22Rv1 (cell line): ENCODE measurements around the gene TEX2.
A peak's percentile ranks its signal among the peaks of the same experiment; 100 is the strongest.

Experiments
- H3K27ac ChIP-seq: fragments of 450-650 bp; 2 replicates; pipeline ENCODE4 v1.5.1; 2017
- ZFX ChIP-seq: fragments of 450-650 bp; IDR thresholded peaks from 2 replicates; pipeline ENCODE4 v1.6.1; 2017; ENCODE audit warnings: antibody characterized with exemption, borderline replicate concordance
- TF ChIP-seq, protein P1 (sequence below): fragments of 450-650 bp; IDR thresholded peaks from 2 replicates; pipeline ENCODE4 v1.5.1; 2017; ENCODE audit warnings: mild to moderate bottlenecking

The TEX2 gene, protein sequence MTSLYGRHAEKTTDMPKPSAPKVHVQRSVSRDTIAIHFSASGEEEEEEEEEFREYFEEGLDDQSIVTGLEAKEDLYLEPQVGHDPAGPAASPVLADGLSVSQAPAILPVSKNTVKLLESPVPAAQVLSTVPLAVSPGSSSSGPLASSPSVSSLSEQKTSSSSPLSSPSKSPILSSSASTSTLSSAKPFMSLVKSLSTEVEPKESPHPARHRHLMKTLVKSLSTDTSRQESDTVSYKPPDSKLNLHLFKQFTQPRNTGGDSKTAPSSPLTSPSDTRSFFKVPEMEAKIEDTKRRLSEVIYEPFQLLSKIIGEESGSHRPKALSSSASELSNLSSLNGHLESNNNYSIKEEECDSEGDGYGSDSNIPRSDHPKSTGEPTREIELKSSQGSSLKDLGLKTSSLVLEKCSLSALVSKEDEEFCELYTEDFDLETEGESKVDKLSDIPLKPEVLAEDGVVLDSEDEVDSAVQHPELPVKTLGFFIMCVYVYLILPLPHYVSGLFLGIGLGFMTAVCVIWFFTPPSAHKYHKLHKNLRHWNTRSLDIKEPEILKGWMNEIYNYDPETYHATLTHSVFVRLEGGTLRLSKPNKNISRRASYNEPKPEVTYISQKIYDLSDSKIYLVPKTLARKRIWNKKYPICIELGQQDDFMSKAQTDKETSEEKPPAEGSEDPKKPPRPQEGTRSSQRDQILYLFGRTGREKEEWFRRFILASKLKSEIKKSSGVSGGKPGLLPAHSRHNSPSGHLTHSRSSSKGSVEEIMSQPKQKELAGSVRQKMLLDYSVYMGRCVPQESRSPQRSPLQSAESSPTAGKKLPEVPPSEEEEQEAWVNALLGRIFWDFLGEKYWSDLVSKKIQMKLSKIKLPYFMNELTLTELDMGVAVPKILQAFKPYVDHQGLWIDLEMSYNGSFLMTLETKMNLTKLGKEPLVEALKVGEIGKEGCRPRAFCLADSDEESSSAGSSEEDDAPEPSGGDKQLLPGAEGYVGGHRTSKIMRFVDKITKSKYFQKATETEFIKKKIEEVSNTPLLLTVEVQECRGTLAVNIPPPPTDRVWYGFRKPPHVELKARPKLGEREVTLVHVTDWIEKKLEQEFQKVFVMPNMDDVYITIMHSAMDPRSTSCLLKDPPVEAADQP

DNA sequence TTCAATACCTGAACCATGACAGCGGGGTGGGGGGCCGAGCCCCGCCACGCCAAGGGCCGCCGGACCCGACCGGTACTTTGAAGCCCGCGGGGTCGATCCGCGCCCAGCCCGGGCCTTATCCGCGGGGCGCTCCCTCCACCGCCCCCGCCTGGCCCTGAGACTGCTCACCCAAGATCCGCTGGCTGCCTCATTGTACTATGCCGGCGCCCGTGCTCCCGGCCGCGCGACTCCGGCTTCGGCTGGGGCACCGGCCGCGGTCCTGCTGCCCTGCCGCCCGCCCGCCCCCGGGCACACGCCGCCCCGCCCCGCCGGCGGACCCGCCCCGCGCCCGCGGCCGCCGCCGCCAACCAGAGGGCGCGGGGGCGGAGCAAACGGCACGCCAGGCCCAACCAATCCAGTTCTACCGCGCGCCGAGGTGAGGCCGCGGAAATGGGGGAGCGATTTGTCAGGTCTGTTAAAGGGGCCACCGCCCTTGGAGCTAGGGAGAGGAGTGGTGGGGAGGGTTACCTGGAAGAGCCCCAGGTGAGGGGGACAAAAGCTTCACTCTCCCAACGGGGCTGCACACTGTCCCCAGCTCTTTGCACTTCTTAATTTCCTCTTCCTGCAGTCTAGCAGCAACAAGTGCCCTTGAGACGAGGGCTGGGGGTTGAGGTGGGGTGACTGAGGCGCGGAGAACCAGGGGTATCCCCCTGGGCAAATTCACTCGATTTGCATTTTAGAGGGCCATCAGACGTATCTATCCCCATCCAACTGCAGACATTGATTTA is at the start of gene TEX2:
Gene TEX2, minus strand, starts transcription at position 261 of the 767 bp plus-strand sequence. CDS start 49,043 bp downstream, outside the sequence.
- TF ChIP-seq ZFX: no peak
- TF ChIP-seq, protein P1, sequence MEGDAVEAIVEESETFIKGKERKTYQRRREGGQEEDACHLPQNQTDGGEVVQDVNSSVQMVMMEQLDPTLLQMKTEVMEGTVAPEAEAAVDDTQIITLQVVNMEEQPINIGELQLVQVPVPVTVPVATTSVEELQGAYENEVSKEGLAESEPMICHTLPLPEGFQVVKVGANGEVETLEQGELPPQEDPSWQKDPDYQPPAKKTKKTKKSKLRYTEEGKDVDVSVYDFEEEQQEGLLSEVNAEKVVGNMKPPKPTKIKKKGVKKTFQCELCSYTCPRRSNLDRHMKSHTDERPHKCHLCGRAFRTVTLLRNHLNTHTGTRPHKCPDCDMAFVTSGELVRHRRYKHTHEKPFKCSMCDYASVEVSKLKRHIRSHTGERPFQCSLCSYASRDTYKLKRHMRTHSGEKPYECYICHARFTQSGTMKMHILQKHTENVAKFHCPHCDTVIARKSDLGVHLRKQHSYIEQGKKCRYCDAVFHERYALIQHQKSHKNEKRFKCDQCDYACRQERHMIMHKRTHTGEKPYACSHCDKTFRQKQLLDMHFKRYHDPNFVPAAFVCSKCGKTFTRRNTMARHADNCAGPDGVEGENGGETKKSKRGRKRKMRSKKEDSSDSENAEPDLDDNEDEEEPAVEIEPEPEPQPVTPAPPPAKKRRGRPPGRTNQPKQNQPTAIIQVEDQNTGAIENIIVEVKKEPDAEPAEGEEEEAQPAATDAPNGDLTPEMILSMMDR: no peak
- H3K27ac ChIP-seq: peak within 1 kb of the TSS; percentile 59

DNA sequence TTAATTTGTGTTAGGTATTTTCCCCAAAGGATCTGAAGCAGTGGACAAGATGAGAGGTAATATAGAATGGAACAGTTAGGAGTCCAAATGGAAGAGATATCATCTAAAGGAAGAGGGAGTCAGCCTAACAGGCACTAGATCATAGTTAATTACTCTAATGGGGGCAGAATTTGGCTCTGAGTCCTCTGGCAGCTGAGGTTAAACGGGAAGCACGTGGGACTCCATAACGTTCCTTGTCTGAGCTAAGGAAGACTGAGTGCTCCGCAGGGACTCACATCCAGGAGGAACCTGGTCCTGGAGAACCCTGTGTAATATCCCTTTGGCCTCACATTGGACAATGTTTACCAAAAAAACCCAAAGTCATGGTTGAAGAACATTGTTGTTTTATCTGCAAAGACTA is 46.6 kb upstream of the TEX2 start:
- H3K27ac ChIP-seq: no peak overlapping the region
- TF ChIP-seq, protein P1: no peak
- TF ChIP-seq ZFX: no peak

DNA sequence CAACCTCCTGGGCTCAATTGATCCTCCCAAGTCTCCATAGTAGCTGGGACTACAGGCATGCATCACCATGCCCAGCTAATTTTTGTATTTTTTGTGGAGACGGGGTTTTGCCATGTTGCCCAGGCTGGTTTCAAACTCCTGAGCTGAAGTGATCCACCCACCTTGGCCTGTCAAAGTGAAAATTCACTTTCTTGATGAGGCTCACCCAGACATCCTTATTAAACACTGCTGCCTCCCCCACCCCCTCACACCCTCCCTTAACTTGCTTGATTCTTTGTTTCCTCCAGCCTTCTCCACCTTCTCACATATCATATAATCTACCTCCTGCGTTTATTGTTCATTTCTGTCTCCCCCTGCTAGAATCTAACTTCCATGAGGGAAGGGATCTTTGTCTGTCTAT is 46.0 kb upstream of the TEX2 start:
- TF ChIP-seq, protein P1: no peak
- no peak for TF ChIP-seq ZFX
- H3K27ac ChIP-seq: no peak overlapping the region

DNA sequence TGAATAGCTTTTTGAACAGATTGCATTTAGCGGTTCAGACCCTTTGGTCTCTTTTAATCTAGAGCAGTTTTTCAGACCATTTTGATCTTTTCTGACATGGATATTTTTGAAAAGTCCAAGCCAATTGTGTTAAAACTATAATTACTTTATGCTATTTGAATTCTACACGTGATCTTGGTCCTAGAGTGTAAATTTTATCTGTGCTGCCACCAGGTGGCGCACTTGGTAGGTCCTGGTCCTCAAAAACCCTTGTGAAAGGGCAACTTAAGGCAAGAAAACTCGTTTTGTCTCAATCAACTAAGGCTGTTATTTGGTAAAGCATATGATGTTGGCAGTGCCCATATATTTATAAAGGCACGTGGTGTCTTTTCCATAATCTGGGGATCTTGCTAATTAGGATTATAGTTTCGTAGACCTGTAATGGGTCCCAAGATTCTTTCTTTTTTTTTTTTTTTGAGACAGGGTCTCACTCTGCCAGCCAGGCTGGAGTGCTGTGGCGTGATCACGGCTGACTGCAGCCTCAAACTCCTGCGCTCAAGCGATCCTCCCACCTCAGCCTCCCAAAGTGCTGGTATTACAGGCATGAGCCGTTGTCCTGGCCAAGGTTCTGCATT is 43.9 kb upstream of the TEX2 start:
- TF ChIP-seq, protein P1: peak; percentile 90
- no peak for TF ChIP-seq ZFX
- H3K27ac ChIP-seq: no peak overlapping the region

DNA sequence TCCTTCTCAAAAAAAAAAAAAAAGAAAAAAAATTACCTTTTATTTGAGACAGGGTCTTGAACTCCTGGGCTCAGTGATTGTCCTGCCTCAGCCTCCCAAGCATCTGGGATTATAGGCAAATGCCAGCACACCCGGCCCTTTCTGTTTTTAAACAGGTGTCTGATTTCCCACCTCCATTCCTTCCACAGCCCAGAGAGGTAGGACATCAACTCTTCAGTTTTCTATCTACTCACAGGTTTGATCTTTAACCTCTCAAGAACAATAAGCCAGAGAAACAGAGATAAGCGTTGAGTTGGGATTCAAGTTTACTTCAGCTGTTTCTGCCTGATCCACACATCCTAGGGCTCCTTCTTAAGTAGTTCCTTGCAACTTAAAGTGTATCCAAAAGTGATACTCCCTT is 41.5 kb upstream of the TEX2 start:
- TF ChIP-seq, protein P1: no peak
- TF ChIP-seq ZFX: no peak
- H3K27ac ChIP-seq: no peak overlapping the region

DNA sequence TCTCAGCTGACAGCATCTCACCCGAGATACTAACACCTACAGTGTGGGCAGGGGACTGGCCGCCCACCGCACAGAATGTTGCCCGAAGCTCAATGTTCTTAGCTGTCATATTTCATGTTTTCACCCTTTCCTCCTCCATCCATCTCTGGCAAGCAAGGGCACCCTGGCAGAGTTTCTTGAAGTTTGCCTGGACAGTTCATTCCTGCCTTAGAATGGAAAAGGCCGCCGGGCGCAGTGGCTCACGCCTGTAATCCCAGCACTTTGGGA is 37.6 kb upstream of the TEX2 start:
- no peak for TF ChIP-seq ZFX
- TF ChIP-seq, protein P1: no peak
- no peak overlapping the region for H3K27ac ChIP-seq
